OCI-LY7 (cell line): Measurements from ENCODE around the gene MYL3. TPM values are rescaled to one million over a fixed set of nuclear protein-coding genes. Genes with fewer than 3 reads are reported as not detected.

Experiments used
- BruUV-seq: library from RNA; stranded (reverse); fragments of 400-500 nt; replicated peaks from 2 replicates; lab custom pipeline; 2021; lab: Mats Ljungman, UMichigan
- CTCF ChIA-PET: fragments of 300-600 bp; sonication (Branson Sonifier 250); formaldehyde crosslinking; loops from one replicate; lab custom pipeline; 2022; ENCODE audit warnings: antibody characterized with exemption; ENCODE audit not compliant: unreplicated experiment; lab: Charles Lee
- POLR2A ChIA-PET: fragments of 300-600 bp; sonication (Branson Sonifier 250); formaldehyde crosslinking; loops from one replicate; lab custom pipeline; 2022; ENCODE audit warnings: antibody characterized with exemption; lab: Charles Lee
- DNase-seq: peaks from one replicate; pipeline ENCODE4 v3.0.0-alpha.2; 2015; ENCODE audit warnings: low spot score
- H2AFZ ChIP-seq: fragments of 200-600 bp; sonication (generic), shearing (Covaris generic); 2 replicates; pipeline ENCODE4 v1.6.1; 2014; ENCODE audit warnings: mild to moderate bottlenecking, antibody characterized with exemption, low read length, moderate library complexity
- H3K27ac ChIP-seq: fragments of 200-600 bp; sonication (generic); 2 replicates; pipeline ENCODE4 v1.5.1; 2014; ENCODE audit warnings: mixed run types, low read depth, mild to moderate bottlenecking, moderate library complexity, low read length, inconsistent platforms; ENCODE audit not compliant: poor library complexity, severe bottlenecking
- H3K36me3 ChIP-seq: fragments of 200-600 bp; sonication (generic); 2 replicates; pipeline ENCODE4 v1.6.1; 2014; ENCODE audit warnings: mild to moderate bottlenecking, antibody characterized with exemption, low read length, moderate library complexity, mixed read lengths; ENCODE audit not compliant: insufficient read depth
- H3K4me1 ChIP-seq: fragments of 200-600 bp; sonication (generic); 2 replicates; pipeline ENCODE4 v1.5.1; 2014; ENCODE audit warnings: mild to moderate bottlenecking, low read length; ENCODE audit not compliant: insufficient read depth, poor library complexity, severe bottlenecking
- H3K4me2 ChIP-seq: fragments of 200-600 bp; sonication (generic); 2 replicates; pipeline ENCODE4 v1.6.1; 2014; ENCODE audit warnings: mild to moderate bottlenecking, low read length
- H3K4me3 ChIP-seq: fragments of 200-600 bp; sonication (generic); 2 replicates; pipeline ENCODE4 v1.5.1; 2014; ENCODE audit warnings: mild to moderate bottlenecking, low read depth, low read length; ENCODE audit not compliant: poor library complexity, severe bottlenecking
- H3K79me2 ChIP-seq: fragments of 200-600 bp; sonication (generic); 2 replicates; pipeline ENCODE4 v1.6.1; 2016; ENCODE audit warnings: low read depth, mild to moderate bottlenecking, low read length, moderate library complexity, mixed read lengths; ENCODE audit not compliant: insufficient read depth
- H3K9me2 ChIP-seq: fragments of 200-600 bp; sonication (generic); 2 replicates; pipeline ENCODE4 v1.6.1; 2016; ENCODE audit warnings: mild to moderate bottlenecking, low read length, mixed read lengths; ENCODE audit not compliant: insufficient read depth
- H3K9me3 ChIP-seq: fragments of 200-600 bp; sonication (generic); 2 replicates; pipeline ENCODE4 v1.6.1; 2014; ENCODE audit warnings: mild to moderate bottlenecking, mixed run types, low read length, mixed read lengths
- H4K20me1 ChIP-seq: fragments of 200-600 bp; sonication (generic); 2 replicates; pipeline ENCODE4 v1.6.1; 2014; ENCODE audit warnings: mild to moderate bottlenecking, antibody characterized with exemption, low read length, moderate library complexity, mixed read lengths; ENCODE audit not compliant: insufficient read depth
- CTCF ChIP-seq: fragments of 200-600 bp; sonication (generic); conservative IDR thresholded peaks from 2 replicates; pipeline ENCODE4 v1.5.1; 2014; ENCODE audit warnings: mild to moderate bottlenecking, antibody characterized with exemption, low read length, moderate library complexity, mixed read lengths
- EZH2phosphoT487 ChIP-seq: fragments of 200-600 bp; sonication (generic); IDR thresholded peaks from 2 replicates; pipeline ENCODE4 v1.6.1; 2018; ENCODE audit warnings: low read depth, borderline replicate concordance, mild to moderate bottlenecking, mixed run types, antibody characterized with exemption, low read length, moderate library complexity, mixed read lengths
- intact Hi-C: fragments of 100-400 bp; cut with micrococcal nuclease; formaldehyde crosslinking; loops from one replicate; pipeline ENCODE4 v1.10.0; 2022; ENCODE audit not compliant: unreplicated experiment
- total RNA-seq, 2 experiments: library from RNA; depleted of rRNA in 1 of 2; stranded (reverse); fragments of >200 nt in 1 of 2; shearing (Covaris generic) in 1 of 2; gene quantifications; 2 replicates each; pipeline ENCODE4 v1.2.3, GENCODE V29; 2014 to 2022

Gene MYL3
- total RNA-seq, 2 experiments from 2014 or later: not detected

GRCh38 chr3:46849686-46850467, 13.4 kb downstream of the MYL3 start:
- ChIA-PET POLR2A (interaction anchor here (0.5 kb wide), 1 partner anchor 87 kb away, joined by 3 read pairs; no protein-coding TSS in a partner anchor), CTCF (no interaction called here)
- intact Hi-C loops: no loop called here
- no peaks in the 10 kb centered on the region for H3K9me2 ChIP-seq
- H4K20me1 ChIP-seq: no peaks in the 10 kb centered on the region
- no peak for TF ChIP-seq CTCF
- TF ChIP-seq EZH2phosphoT487: no peak
- BruUV-seq: no TSS peak
- H3K4me1 ChIP-seq: no peaks in the 10 kb centered on the region
- no peak overlapping the region for H3K27ac ChIP-seq
- H3K79me2 ChIP-seq: no peaks in the 10 kb centered on the region
- no peaks in the 10 kb centered on the region for H3K9me3 ChIP-seq
- no peak overlapping the region for H3K4me2 ChIP-seq
- H3K36me3 ChIP-seq: no peaks in the 10 kb centered on the region
- no peak overlapping the region for H2AFZ ChIP-seq
- no peak overlapping the region for H3K4me3 ChIP-seq
- DNase-seq: no peak

- no peak for DNase-seq
- intact Hi-C loops: no loop called here
- no TSS peak for BruUV-seq
- ChIA-PET CTCF (no interaction called here), POLR2A (interaction anchor here (0.5 kb wide), 1 partner anchor 87 kb away, joined by 3 read pairs; no protein-coding TSS in a partner anchor)
- Histone ChIP-seq H3K27ac (no peak overlapping the region), H3K79me2 (no peaks in the 10 kb centered on the region), H3K4me2 (no peak overlapping the region), H2AFZ (no peak overlapping the region), H3K4me1 (no peaks in the 10 kb centered on the region), H3K9me2 (no peaks in the 10 kb centered on the region), H4K20me1 (no peaks in the 10 kb centered on the region), H3K36me3 (no peaks in the 10 kb centered on the region), H3K4me3 (no peak overlapping the region), H3K9me3 (no peaks in the 10 kb centered on the region)
- TF ChIP-seq CTCF (no peak), EZH2phosphoT487 (no peak)
Measured at GRCh38 chr3:46849045-46849631, 14.1 kb downstream of the MYL3 start.
